ENCODE results near the gene UIMC1.
"Not testable (repeated sequence)": the region's sequence is repeated elsewhere in the genome, so short reads cannot be mapped to it uniquely, and the experiment has no call there.

UIMC1 gene

DNA sequence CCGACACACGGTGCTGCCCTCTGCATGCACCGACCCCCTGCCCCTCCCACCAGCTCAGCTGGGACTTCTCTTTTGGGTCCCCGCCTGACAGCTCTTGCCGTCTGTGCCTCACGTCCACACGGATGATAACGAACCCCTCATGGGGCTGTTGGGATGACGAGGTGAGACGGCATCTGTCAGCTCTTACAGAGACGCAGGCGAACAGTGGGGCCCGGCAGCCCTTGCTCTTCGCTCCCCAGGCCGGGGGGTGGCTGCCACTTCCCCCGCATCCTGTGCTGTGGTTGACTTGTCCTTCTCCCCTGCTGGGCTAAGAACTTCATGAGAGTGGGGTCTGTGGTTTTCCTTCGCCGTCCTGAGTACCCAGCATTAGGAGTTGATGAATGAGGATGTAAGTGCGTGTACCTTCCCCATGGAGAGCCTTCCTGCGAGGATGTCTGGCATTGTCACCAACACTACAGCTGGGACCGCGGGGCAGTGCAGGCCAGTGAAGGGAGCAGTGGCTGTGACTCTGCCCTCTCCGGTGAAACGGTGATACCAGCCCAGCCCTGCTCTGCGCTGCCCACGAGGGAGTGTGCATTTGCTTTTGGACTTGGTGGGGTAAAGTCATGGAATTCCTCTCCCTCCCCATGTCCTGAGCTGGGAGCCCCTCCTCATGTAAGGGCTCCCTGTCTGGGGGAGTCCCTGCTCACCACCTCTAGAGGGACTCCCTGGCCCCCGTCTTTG, 130.6 kb downstream of the UIMC1 start:
- Histone ChIP-seq H3K27ac (ENCODE audit: low read depth, low read length) (no peak overlapping the region), H3K4me1 (ENCODE audit: control insufficient read depth, insufficient read depth, low read length) (no peaks in the 10 kb centered on the region), H3K9me3 (ENCODE audit: control insufficient read depth, insufficient read depth, low read length) (no peaks in the 10 kb centered on the region), H3K36me3 (ENCODE audit: control insufficient read depth, insufficient read depth, low read length) (no peaks in the 10 kb centered on the region), H3K9ac (ENCODE audit: low read depth, low read length) (no peak overlapping the region), H3K27me3 (ENCODE audit: control insufficient read depth, insufficient read depth, low read length) (no peaks in the 10 kb centered on the region), H3K4me3 (ENCODE audit: low read depth, low read length) (no peak overlapping the region)

GRCh38 chr5:176875014-176875550, 131.5 kb downstream of the UIMC1 start:
- Histone ChIP-seq H3K4me3 (ENCODE audit: low read depth, low read length) (no peak overlapping the region), H3K4me1 (ENCODE audit: control insufficient read depth, insufficient read depth, low read length) (no peaks in the 10 kb centered on the region), H3K36me3 (ENCODE audit: control insufficient read depth, insufficient read depth, low read length) (no peaks in the 10 kb centered on the region), H3K9ac (ENCODE audit: low read depth, low read length) (no peak overlapping the region), H3K27ac (ENCODE audit: low read depth, low read length) (no peak overlapping the region), H3K27me3 (ENCODE audit: control insufficient read depth, insufficient read depth, low read length) (no peaks in the 10 kb centered on the region), H3K9me3 (ENCODE audit: control insufficient read depth, insufficient read depth, low read length) (no peaks in the 10 kb centered on the region)

DNA sequence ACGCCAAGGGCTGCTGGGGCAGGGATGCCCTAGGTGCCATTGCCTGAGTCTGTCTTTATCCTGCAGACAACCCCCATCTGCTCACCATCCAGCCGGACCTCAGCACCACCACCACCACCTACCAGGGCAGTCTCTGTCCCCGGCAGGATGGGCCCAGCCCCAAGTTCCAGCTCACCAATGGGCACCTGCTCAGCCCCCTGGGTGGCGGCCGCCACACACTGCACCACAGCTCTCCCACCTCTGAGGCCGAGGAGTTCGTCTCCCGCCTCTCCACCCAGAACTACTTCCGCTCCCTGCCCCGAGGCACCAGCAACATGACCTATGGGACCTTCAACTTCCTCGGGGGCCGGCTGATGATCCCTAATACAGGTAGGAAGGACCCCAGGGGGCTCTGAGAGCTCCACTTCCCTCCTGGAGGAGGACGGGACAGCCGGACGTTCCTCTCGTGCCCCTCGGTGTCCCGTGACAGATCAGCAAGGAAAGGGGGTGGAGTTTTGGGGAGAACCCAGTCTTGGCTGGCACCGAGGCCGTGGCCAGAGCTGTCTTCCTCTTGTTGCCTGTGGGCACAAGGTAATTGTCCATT, 132.3 kb downstream of the UIMC1 start:
- Histone ChIP-seq H3K4me3 (ENCODE audit: low read depth, low read length) (no peak overlapping the region), H3K36me3 (ENCODE audit: control insufficient read depth, insufficient read depth, low read length) (no peaks in the 10 kb centered on the region), H3K27me3 (ENCODE audit: control insufficient read depth, insufficient read depth, low read length) (no peaks in the 10 kb centered on the region), H3K4me1 (ENCODE audit: control insufficient read depth, insufficient read depth, low read length) (no peaks in the 10 kb centered on the region), H3K9me3 (ENCODE audit: control insufficient read depth, insufficient read depth, low read length) (no peaks in the 10 kb centered on the region), H3K27ac (ENCODE audit: low read depth, low read length) (no peak overlapping the region), H3K9ac (ENCODE audit: low read depth, low read length) (no peak overlapping the region)

GRCh38 chr5:176873541-176874172, 132.9 kb downstream of the UIMC1 start:
- Histone ChIP-seq H3K27ac (ENCODE audit: low read depth, low read length) (no peak overlapping the region), H3K4me1 (ENCODE audit: control insufficient read depth, insufficient read depth, low read length) (no peaks in the 10 kb centered on the region), H3K4me3 (ENCODE audit: low read depth, low read length) (no peak overlapping the region), H3K27me3 (ENCODE audit: control insufficient read depth, insufficient read depth, low read length) (no peaks in the 10 kb centered on the region), H3K36me3 (ENCODE audit: control insufficient read depth, insufficient read depth, low read length) (no peaks in the 10 kb centered on the region), H3K9ac (ENCODE audit: low read depth, low read length) (no peak overlapping the region), H3K9me3 (ENCODE audit: control insufficient read depth, insufficient read depth, low read length) (no peaks in the 10 kb centered on the region)

GRCh38 chr5:176873011-176873410, 133.6 kb downstream of the UIMC1 start:
- H3K36me3 ChIP-seq (ENCODE audit: control insufficient read depth, insufficient read depth, low read length); H3K4me3 ChIP-seq (ENCODE audit: low read depth, low read length); H3K9me3 ChIP-seq (ENCODE audit: control insufficient read depth, insufficient read depth, low read length); H3K9ac ChIP-seq (ENCODE audit: low read depth, low read length); H3K4me1 ChIP-seq (ENCODE audit: control insufficient read depth, insufficient read depth, low read length); H3K27ac ChIP-seq (ENCODE audit: low read depth, low read length); H3K27me3 ChIP-seq (ENCODE audit: control insufficient read depth, insufficient read depth, low read length): not testable (repeated sequence)

- not testable (repeated sequence) for H3K27ac ChIP-seq (ENCODE audit: low read depth, low read length); H3K9ac ChIP-seq (ENCODE audit: low read depth, low read length); H3K36me3 ChIP-seq (ENCODE audit: control insufficient read depth, insufficient read depth, low read length); H3K9me3 ChIP-seq (ENCODE audit: control insufficient read depth, insufficient read depth, low read length); H3K27me3 ChIP-seq (ENCODE audit: control insufficient read depth, insufficient read depth, low read length); H3K4me1 ChIP-seq (ENCODE audit: control insufficient read depth, insufficient read depth, low read length); H3K4me3 ChIP-seq (ENCODE audit: low read depth, low read length)
These were observed 134.0 kb downstream of the UIMC1 start for GRCh38 chr5:176872586-176872985.

DNA sequence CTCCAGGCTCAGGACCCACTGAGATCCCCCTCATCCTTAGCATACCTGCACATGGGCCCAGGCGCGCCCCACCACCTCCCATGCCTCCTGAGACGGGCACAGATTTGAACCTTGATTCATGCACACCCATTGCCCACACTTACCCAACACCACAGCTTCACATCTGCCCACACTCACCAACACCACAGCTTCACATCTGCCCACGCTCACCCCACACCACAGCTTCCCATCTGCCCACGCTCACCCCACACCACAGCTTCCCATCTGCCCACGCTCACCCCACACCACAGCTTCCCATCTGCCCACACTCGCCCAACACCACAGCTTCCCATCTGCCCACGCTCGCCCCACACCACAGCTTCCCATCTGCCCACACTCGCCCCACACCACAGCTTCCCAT, 135.9 kb downstream of the UIMC1 start:
- H3K4me3 ChIP-seq (ENCODE audit: low read depth, low read length); H3K36me3 ChIP-seq (ENCODE audit: control insufficient read depth, insufficient read depth, low read length); H3K27ac ChIP-seq (ENCODE audit: low read depth, low read length); H3K9ac ChIP-seq (ENCODE audit: low read depth, low read length); H3K27me3 ChIP-seq (ENCODE audit: control insufficient read depth, insufficient read depth, low read length); H3K9me3 ChIP-seq (ENCODE audit: control insufficient read depth, insufficient read depth, low read length): not testable (repeated sequence)
- H3K4me1 ChIP-seq (ENCODE audit: control insufficient read depth, insufficient read depth, low read length) = peaks cover 13% of the 10 kb centered on the region

DNA sequence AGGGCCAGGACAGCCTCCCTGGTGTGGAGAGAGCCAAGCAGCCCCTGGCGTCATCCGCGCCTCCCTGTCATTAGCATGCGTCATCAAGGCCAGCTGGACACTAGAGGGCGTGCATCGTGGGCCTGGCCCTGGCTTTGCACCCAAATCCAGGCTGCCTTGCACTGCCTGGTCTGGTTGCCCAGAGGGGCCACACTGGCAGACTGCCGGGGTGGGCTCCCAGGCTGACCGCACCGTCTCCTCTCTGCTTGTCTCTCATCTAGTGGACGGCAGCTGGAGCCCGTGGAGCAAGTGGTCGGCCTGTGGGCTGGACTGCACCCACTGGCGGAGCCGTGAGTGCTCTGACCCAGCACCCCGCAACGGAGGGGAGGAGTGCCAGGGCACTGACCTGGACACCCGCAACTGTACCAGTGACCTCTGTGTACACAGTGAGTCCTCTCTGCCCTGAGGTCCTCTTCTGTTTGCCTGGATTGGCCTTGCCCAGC, 136.4 kb downstream of the UIMC1 start:
- Histone ChIP-seq H3K4me1 (ENCODE audit: control insufficient read depth, insufficient read depth, low read length) (peaks cover 13% of the 10 kb centered on the region), H3K9ac (ENCODE audit: low read depth, low read length) (no peak overlapping the region), H3K9me3 (ENCODE audit: control insufficient read depth, insufficient read depth, low read length) (no peaks in the 10 kb centered on the region)

GRCh38 chr5:176869501-176870109, 137.0 kb downstream of the UIMC1 start:
- H3K9me3 ChIP-seq (ENCODE audit: control insufficient read depth, insufficient read depth, low read length) = no peaks in the 10 kb centered on the region
- peaks cover 13% of the 10 kb centered on the region for H3K4me1 ChIP-seq (ENCODE audit: control insufficient read depth, insufficient read depth, low read length)
- no peak overlapping the region for H3K27ac ChIP-seq (ENCODE audit: low read depth, low read length)
- H3K36me3 ChIP-seq (ENCODE audit: control insufficient read depth, insufficient read depth, low read length) = no peaks in the 10 kb centered on the region
- H3K4me3 ChIP-seq (ENCODE audit: low read depth, low read length) = no peak overlapping the region
- H3K27me3 ChIP-seq (ENCODE audit: control insufficient read depth, insufficient read depth, low read length) = no peaks in the 10 kb centered on the region
- H3K9ac ChIP-seq (ENCODE audit: low read depth, low read length) = no peak overlapping the region

More for the DNA sequence above, 136.4 kb downstream of the UIMC1 start:
- Histone ChIP-seq H3K27me3 (ENCODE audit: control insufficient read depth, insufficient read depth, low read length) (no peaks in the 10 kb centered on the region), H3K4me3 (ENCODE audit: low read depth, low read length) (no peak overlapping the region), H3K27ac (ENCODE audit: low read depth, low read length) (no peak overlapping the region), H3K36me3 (ENCODE audit: control insufficient read depth, insufficient read depth, low read length) (no peaks in the 10 kb centered on the region)

DNA sequence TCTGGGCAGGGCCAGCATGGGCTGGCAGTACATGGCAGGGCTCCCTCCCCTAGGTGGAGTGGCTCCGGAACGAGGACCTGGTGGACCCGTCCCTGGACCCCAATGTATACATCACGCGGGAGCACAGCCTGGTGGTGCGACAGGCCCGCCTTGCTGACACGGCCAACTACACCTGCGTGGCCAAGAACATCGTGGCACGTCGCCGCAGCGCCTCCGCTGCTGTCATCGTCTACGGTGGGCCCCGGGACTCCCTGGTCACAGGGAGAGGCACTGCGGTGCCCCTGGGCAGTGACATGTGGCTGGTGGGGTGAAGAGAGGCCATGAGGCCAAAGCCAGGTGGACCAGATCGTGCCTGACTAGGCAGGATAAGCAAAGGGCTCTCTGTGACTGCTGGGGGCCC, 137.8 kb downstream of the UIMC1 start:
- no peaks in the 10 kb centered on the region for H3K9me3 ChIP-seq (ENCODE audit: control insufficient read depth, insufficient read depth, low read length)
- H3K27ac ChIP-seq (ENCODE audit: low read depth, low read length) = no peak overlapping the region
- H3K4me3 ChIP-seq (ENCODE audit: low read depth, low read length) = no peak overlapping the region
- no peaks in the 10 kb centered on the region for H3K36me3 ChIP-seq (ENCODE audit: control insufficient read depth, insufficient read depth, low read length)
- no peaks in the 10 kb centered on the region for H3K27me3 ChIP-seq (ENCODE audit: control insufficient read depth, insufficient read depth, low read length)
- H3K4me1 ChIP-seq (ENCODE audit: control insufficient read depth, insufficient read depth, low read length) = peaks cover 19% of the 10 kb centered on the region
- no peak overlapping the region for H3K9ac ChIP-seq (ENCODE audit: low read depth, low read length)

- no peaks in the 10 kb centered on the region for H3K9me3 ChIP-seq (ENCODE audit: control insufficient read depth, insufficient read depth, low read length)
- no peaks in the 10 kb centered on the region for H3K36me3 ChIP-seq (ENCODE audit: control insufficient read depth, insufficient read depth, low read length)
- H3K9ac ChIP-seq (ENCODE audit: low read depth, low read length) = no peak overlapping the region
- peaks cover 23% of the 10 kb centered on the region for H3K4me1 ChIP-seq (ENCODE audit: control insufficient read depth, insufficient read depth, low read length)
- H3K4me3 ChIP-seq (ENCODE audit: low read depth, low read length) = no peak overlapping the region
- H3K27ac ChIP-seq (ENCODE audit: low read depth, low read length) = no peak overlapping the region
- H3K27me3 ChIP-seq (ENCODE audit: control insufficient read depth, insufficient read depth, low read length) = no peaks in the 10 kb centered on the region
These were observed 138.5 kb downstream of the UIMC1 start for GRCh38 chr5:176868126-176868525.
